K562 (cell line): ENCODE data around the gene LSP1. TPM values are rescaled to one million over a fixed set of nuclear protein-coding genes. Genes with fewer than 3 reads are reported as not detected.

Source experiments
- ATAC-seq: fragments of 200-7000 bp; cut with Tn5 transposase; 3 replicates; pipeline ENCODE4 v1.9.1; 2020; ENCODE audit warnings: moderate library complexity
- BruUV-seq: library from RNA; stranded (reverse); fragments of 400-500 nt; replicated peaks from 2 replicates; lab custom pipeline; 2021; lab: Mats Ljungman, UMichigan
- CTCF ChIA-PET: fragments of 300-600 bp; formaldehyde crosslinking; extraction: SDS; loops from one replicate; lab custom pipeline; 2021; ENCODE audit warnings: low intra/inter-chr PET ratio; lab: Yijun Ruan, JAX
- POLR2A ChIA-PET: fragments of 300-600, 350-650 bp; sonication (Branson Sonifier 250); formaldehyde crosslinking; extraction: SDS; loops from one replicate; lab custom pipeline; 2021; ENCODE audit warnings: antibody characterized with exemption, inconsistent platforms; lab: Yijun Ruan, JAX
- DNase-seq, 4 experiments: peaks; one replicate each; pipeline versions ENCODE4 v3.0.0 to v3.0.0-alpha.2; 2011 to 2018; ENCODE audit warnings: low spot score in 3 of 4, mixed read lengths in 3 of 4; ENCODE audit errors: extremely low read depth in 1 of 4
- FAIRE-seq: peaks from 2 replicates; lab custom pipeline; 2011; peaks lifted over from hg19 to GRCh38; lab: Jason Lieb, UNC
- H2AFZ ChIP-seq: 2 replicates; pipeline ENCODE4 v1.6.0; 2011; ENCODE audit warnings: low read depth, low read length, control low read depth, inconsistent platforms
- H3K27ac ChIP-seq: fragments of 200-600 bp; 3 replicates; pipeline ENCODE4 v1.8.0; 2011; ENCODE audit warnings: low read depth, mild to moderate bottlenecking, control low read depth, inconsistent platforms, low read length, moderate library complexity, mixed read lengths; ENCODE audit errors: extremely low read depth
- H3K27me3 ChIP-seq, 2 experiments: fragments of 300-600 bp in 1 of 2; 2 replicates in 1 of 2; 3 replicates in 1 of 2; pipeline versions ENCODE4 v1.6.0 to v1.8.0; 2011; ENCODE audit warnings: inconsistent platforms in 2 of 2, low read length in 2 of 2, mild to moderate bottlenecking in 1 of 2, mixed read lengths in 1 of 2, moderate library complexity in 1 of 2; ENCODE audit not compliant: control insufficient read depth in 2 of 2, insufficient read depth in 2 of 2
- H3K36me3 ChIP-seq: fragments of 300-600 bp; 3 replicates; pipeline ENCODE4 v1.8.0; 2011; ENCODE audit warnings: mild to moderate bottlenecking, low read length, inconsistent platforms; ENCODE audit not compliant: control insufficient read depth, insufficient read depth
- H3K4me1 ChIP-seq, 2 experiments: fragments of 200-600 bp in 1 of 2; replicated peaks in 1 of 2; 2 replicates in 1 of 2; 3 replicates in 1 of 2; pipeline versions ENCODE4 v1.5.1 to v1.8.0; 2011; ENCODE audit warnings: inconsistent platforms in 2 of 2, low read length in 2 of 2, mild to moderate bottlenecking in 1 of 2, mixed read lengths in 1 of 2, moderate library complexity in 1 of 2; ENCODE audit not compliant: control insufficient read depth in 2 of 2, insufficient read depth in 2 of 2
- H3K4me2 ChIP-seq: 2 replicates; pipeline ENCODE4 v1.6.1; 2011; ENCODE audit warnings: low read length, control low read depth, inconsistent platforms, mixed read lengths; ENCODE audit not compliant: insufficient read depth
- H3K4me3 ChIP-seq: fragments of 200-600 bp; sonication (generic), shearing (Covaris generic); 2 replicates; pipeline ENCODE4 v1.5.1; 2016; ENCODE audit warnings: control low read depth, inconsistent platforms
- H3K79me2 ChIP-seq: fragments of 200-600 bp; 3 replicates; pipeline ENCODE4 v1.8.0; 2011; ENCODE audit warnings: low read length, inconsistent platforms; ENCODE audit not compliant: control insufficient read depth, insufficient read depth
- H3K9ac ChIP-seq, 2 experiments: 2 replicates each; pipeline versions ENCODE4 v1.6.0 to v1.6.1; 2011; ENCODE audit warnings: low read depth in 2 of 2, low read length in 2 of 2, control low read depth in 1 of 2, inconsistent platforms in 1 of 2, mild to moderate bottlenecking in 1 of 2, mixed read lengths in 1 of 2; ENCODE audit not compliant: insufficient read depth in 1 of 2
- H3K9me1 ChIP-seq: one replicate; pipeline ENCODE4 v1.6.0; 2011; ENCODE audit warnings: inconsistent platforms, mild to moderate bottlenecking, low read length, moderate library complexity; ENCODE audit not compliant: control insufficient read depth, insufficient read depth
- H3K9me3 ChIP-seq: replicated peaks from 2 replicates; pipeline ENCODE4 v1.5.1; 2011; ENCODE audit warnings: low read depth, low read length, inconsistent platforms; ENCODE audit not compliant: control insufficient read depth, insufficient read depth
- H4K20me1 ChIP-seq: replicated peaks from 2 replicates; pipeline ENCODE4 v1.6.1; 2011; ENCODE audit warnings: low read length, inconsistent platforms, mixed read lengths; ENCODE audit not compliant: control insufficient read depth, insufficient read depth
- ERF ChIP-seq: fragments of 450-650 bp; formaldehyde crosslinking; IDR thresholded peaks from 2 replicates; pipeline ENCODE4 v1.4.0; 2020; ENCODE audit warnings: mild to moderate bottlenecking, mixed read lengths
- KAT8 ChIP-seq: fragments of 450-650 bp; IDR thresholded peaks from 2 replicates; pipeline ENCODE4 v1.6.1; 2016; ENCODE audit warnings: low read depth, mild to moderate bottlenecking
- NFATC3 ChIP-seq: fragments of 450-650 bp; IDR thresholded peaks from 2 replicates; pipeline ENCODE4 v1.6.1; 2017; ENCODE audit warnings: mild to moderate bottlenecking
- SP1 ChIP-seq: sonication (generic); formaldehyde crosslinking; IDR thresholded peaks from 2 replicates; pipeline ENCODE4 v1.8.1; 2022; ENCODE audit warnings: mild to moderate bottlenecking, missing genetic modification reagents
- WGBS: fragments of 100-300 bp; shearing (Covaris generic); methylation state at CpG from one replicate; pipeline ENCODE4 v1.1.6; 2016; ENCODE audit warnings: low coverage, mixed read lengths; ENCODE audit not compliant: insufficient coverage; ENCODE audit errors: missing lambda C conversion rate; 5-methylcytosine and 5-hydroxymethylcytosine counted together
- in situ Hi-C: fragments of 300-500 bp; cut with MboI; formaldehyde crosslinking; loops from 4 replicates; pipeline ENCODE4 v1.15.0; 2018; ENCODE audit warnings: inconsistent platforms, mixed read lengths
- intact Hi-C: fragments of 100-400 bp; cut with micrococcal nuclease; formaldehyde crosslinking; loops from 2 replicates; pipeline ENCODE4 v1.14.2; 2022
- polyA plus RNA-seq, 8 experiments: library from polyadenylated mRNA; depleted of rRNA in 4 of 8; stranded (reverse) in 5 of 8; unstranded in 3 of 8; fragments of >200 nt; fragmentation: Nextera tagmentation in 2 of 8; fragmentation: Illumina TruSeq in 1 of 8; extraction: Ambion mirVana in 2 of 8; extraction: Trizol in 1 of 8; gene quantifications; 2 replicates each; pipeline versions ENCODE4 v1.2.1 to v1.2.3, GENCODE V29; 2011 to 2014; ENCODE audit warnings: inconsistent platforms in 1 of 8, missing spikeins in 1 of 8
- total RNA-seq, 7 experiments: library from RNA; depleted of rRNA in 6 of 7; stranded (reverse); fragments of >200 nt in 6 of 7; fragmentation: Illumina TruSeq in 2 of 7; extraction: Trizol in 2 of 7; gene quantifications; 2 replicates each; pipeline versions ENCODE4 v1.2.1 to v1.2.3, GENCODE V29; 2011 to 2021; ENCODE audit warnings: low replicate concordance in 1 of 7
- TF ChIP-seq, protein P1 (sequence below): sonication (generic); formaldehyde crosslinking; IDR thresholded peaks from 2 replicates; pipeline ENCODE4 v1.5.0; 2020; ENCODE audit warnings: missing genetic modification reagents
- TF ChIP-seq, protein P2 (sequence below): sonication (generic); formaldehyde crosslinking; IDR thresholded peaks from 2 replicates; pipeline ENCODE4 v1.9.0; 2022; ENCODE audit warnings: mild to moderate bottlenecking, missing genetic modification reagents

LSP1 gene
- total and polyA plus RNA-seq, 9 of the 15 experiments (the other 6 are each of a cell fraction or from before 2014, with no cell fraction given), result 0.08 to 2.9 (median 0.65) TPM; not detected in 2

GRCh38 chr11:1937616-1938342 is 84.9 kb downstream of the LSP1 start:
- Histone ChIP-seq H3K4me1 (peaks cover 0 to 50% of the 10 kb centered on the region in 2 experiments; a peak in 3 of 5 replicates), H3K27me3 (peaks cover 21 to 60% of the 10 kb centered on the region in 2 experiments; a peak in 4 of 5 replicates), H3K79me2 (no peaks in the 10 kb centered on the region), H3K9me1 (no peaks in the 10 kb centered on the region), H3K9ac (no peak overlapping the region), H3K36me3 (no peaks in the 10 kb centered on the region), H3K27ac (no peak overlapping the region), H3K4me3 (no peak overlapping the region), H4K20me1 (0 out of 2 replicates have a peak, but pooled peaks cover 4% of the 10 kb centered on the region), H3K4me2 (no peak overlapping the region), H2AFZ (no peak overlapping the region), H3K9me3 (no peaks in the 10 kb centered on the region)
- no peak for DNase-seq
- WGBS, result 2% methylated on average over 32 of the region's 35 CpGs
- TF ChIP-seq SP1 (CRISPR knock-in tag) (no peak), KAT8 (no peak), NFATC3 (no peak), ERF (CRISPR knock-in tag) (no peak)
- TF ChIP-seq, protein P1, sequence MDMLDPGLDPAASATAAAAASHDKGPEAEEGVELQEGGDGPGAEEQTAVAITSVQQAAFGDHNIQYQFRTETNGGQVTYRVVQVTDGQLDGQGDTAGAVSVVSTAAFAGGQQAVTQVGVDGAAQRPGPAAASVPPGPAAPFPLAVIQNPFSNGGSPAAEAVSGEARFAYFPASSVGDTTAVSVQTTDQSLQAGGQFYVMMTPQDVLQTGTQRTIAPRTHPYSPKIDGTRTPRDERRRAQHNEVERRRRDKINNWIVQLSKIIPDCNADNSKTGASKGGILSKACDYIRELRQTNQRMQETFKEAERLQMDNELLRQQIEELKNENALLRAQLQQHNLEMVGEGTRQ, result peak; percentile 35; the same call in 1 of the 2 replicates
- TF ChIP-seq, protein P2, sequence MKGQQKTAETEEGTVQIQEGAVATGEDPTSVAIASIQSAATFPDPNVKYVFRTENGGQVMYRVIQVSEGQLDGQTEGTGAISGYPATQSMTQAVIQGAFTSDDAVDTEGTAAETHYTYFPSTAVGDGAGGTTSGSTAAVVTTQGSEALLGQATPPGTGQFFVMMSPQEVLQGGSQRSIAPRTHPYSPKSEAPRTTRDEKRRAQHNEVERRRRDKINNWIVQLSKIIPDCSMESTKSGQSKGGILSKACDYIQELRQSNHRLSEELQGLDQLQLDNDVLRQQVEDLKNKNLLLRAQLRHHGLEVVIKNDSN (CRISPR knock-in tag), result peak; percentile 49; the same call in 1 of the 2 replicates
- FAIRE-seq, result no peak
- in situ Hi-C loops, result no loop called here
- ATAC-seq, result no peak
- CTCF ChIA-PET, result no interaction called here
- BruUV-seq, result no TSS peak
- POLR2A ChIA-PET, result interaction anchor here (0.6 to 1.2 kb wide), 3 partner anchors 24 to 1772 kb away, joined by 3 read pairs; no protein-coding TSS in a partner anchor
- intact Hi-C loops, result no loop called here
